GM20431 (cell line): Measurements from ENCODE around the gene LRFN5.
"Not testable (repeated sequence)": the region's sequence is repeated elsewhere in the genome, so short reads cannot be mapped to it uniquely, and the experiment has no call there.

Experiments
- in situ Hi-C: fragments of 300-500 bp; cut with MseI, MboI; formaldehyde crosslinking; loops from one replicate; pipeline ENCODE4 v1.15.0; 2020; ENCODE audit warnings: low sequenced_read_pairs; ENCODE audit not compliant: unreplicated experiment

Gene LRFN5

GRCh38 chr14:41634286-41634685, 27.6 kb downstream of the LRFN5 start:
- in situ Hi-C loops, result no loop called here

DNA sequence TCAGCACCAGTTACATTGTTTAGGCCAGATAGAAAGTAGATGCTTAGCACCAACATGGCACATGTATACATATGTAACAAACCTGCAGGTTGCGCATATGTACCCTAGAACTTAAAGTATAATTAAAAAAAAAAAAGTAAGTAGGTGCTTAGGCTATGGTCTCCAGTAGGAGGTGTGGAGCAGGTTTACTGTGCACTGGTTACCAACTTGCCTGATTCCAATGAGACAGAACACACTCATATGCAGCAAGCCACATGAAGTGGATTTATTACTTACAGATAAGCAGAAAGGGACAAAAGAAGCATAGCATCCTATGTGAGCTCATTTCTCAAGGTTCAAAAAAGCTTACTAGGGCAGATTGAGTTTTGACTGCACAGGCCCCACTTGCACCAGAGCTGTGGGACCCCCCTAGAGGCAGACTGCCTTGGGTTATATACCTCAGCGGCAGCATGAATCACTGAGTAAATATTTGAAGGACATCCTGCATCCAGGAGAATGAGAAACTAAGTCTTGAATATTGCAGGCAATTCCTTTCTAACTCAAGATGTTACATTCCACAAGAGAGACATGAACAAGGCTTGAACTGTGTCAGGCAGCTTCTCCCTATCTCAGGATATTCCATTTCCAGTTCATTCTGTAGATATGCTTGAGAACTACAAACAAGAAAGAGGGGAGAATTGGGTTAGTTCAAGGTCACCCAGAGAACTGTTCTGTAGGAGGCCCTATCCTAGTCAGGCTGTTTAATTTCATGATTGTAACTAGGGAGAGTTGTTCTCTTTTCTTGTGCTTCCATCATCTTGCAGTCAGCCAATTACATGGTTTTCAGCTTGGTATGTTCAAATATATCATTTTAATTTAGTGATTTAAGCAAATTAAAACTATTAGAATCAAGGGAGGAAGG, 30.1 kb downstream of the LRFN5 start:
- in situ Hi-C loops, result no loop called here

DNA sequence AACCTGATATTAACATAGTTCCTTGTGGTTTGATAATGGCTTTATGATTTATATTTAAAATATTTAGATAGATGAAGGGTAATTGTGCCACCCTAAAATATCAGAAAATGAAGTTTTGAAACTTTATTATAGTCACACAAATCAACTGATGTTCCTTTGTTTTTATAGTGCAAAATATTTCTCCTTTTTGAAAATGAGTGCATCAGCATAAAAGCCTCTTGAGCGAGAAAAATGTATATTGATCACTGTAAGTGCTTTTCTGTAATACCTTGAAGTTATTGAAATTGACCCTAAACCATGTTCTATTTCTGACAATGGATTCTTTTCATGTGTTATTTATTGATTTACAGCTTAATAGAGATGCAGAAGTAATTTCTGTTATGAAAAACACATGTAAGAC, 35.0 kb downstream of the LRFN5 start:
- in situ Hi-C loops, result no loop called here

DNA sequence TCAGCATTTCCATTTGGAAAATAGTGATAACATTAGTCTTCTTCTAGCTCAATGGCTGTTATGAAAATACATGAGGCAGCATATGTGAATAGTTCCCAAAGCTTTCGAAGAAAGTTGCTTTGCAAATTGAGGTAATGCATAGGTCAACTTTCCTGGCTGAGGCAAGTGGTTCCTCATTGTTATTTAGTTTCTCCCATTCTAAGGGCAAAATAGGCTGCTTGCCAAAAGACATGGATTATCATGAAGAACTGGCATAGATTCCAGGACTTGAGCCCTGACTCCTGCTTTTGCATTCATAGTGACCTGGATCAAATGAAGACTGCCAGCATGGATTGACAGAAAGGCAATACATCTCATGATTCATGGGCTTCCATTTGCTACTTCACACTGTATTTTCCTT, 35.7 kb downstream of the LRFN5 start:
- in situ Hi-C loops, result no loop called here

- in situ Hi-C loops, result no loop called here
Measured at GRCh38 chr14:41642789-41643188, 36.1 kb downstream of the LRFN5 start.

DNA sequence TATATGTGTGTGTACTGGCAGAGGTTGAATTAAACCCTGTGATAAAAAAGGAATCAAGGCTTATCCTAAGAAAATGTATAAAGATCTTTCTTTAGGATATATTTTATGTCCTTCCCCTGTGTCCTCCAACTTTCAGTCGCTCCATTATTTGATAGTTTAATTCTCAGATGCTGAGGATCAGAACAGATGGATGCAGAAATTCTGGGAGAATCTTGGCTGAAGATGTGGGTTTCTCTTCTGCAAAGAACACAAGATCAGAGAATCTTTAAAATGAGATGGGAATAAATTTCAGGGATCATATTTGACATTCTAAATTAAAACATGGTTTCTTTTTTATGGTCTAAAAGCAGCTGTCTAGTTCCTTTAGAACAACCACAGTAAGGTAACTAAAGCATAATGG, 37.9 kb downstream of the LRFN5 start:
- in situ Hi-C loops, result no loop called here

GRCh38 chr14:41650802-41651201, 44.1 kb downstream of the LRFN5 start:
- in situ Hi-C loops, result no loop called here

DNA sequence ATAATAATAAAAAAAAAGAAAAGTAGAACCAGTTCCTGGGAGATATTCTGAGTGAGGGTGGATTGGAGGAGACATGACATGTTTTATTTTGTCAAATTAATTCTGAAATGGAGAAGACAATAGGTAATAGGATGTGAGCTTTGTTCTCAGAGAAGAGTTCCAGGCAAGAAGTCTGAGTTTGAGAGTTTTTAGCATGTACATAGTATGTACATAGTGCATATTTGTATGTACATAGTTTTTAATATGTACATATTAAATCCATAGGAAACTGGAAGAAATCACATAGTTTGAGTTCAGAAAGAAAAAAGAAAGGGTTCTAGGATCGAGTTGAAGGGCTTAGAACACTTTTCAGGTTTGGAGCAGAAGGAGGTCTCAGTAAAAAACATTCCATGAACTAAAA, 47.5 kb downstream of the LRFN5 start:
- in situ Hi-C loops, result no loop called here

GRCh38 chr14:41662780-41663472, 56.2 kb downstream of the LRFN5 start:
- in situ Hi-C loops, result no loop called here

GRCh38 chr14:41663473-41663850, 56.8 kb downstream of the LRFN5 start:
- in situ Hi-C loops, result no loop called here

GRCh38 chr14:41666301-41666700, 59.6 kb downstream of the LRFN5 start:
- in situ Hi-C loops, result no loop called here

DNA sequence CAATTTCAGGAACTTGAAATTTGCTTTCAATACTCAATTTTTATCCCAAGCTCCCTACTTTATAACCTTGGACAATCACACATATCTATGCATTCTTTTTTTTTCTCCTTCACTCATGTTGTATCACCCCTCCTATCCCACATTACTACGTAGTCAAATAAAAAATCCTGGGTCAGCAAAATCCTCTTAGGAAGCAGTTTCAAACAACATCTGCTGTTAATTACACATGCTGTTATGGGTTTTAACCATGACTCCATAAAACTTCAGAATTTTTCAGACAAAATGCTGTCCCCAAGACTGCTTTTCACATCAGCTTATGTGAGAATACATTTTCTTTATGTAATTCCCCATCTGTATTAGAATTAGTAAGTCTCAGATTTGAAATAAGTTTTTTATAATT, 61.7 kb downstream of the LRFN5 start:
- in situ Hi-C loops, result no loop called here

DNA sequence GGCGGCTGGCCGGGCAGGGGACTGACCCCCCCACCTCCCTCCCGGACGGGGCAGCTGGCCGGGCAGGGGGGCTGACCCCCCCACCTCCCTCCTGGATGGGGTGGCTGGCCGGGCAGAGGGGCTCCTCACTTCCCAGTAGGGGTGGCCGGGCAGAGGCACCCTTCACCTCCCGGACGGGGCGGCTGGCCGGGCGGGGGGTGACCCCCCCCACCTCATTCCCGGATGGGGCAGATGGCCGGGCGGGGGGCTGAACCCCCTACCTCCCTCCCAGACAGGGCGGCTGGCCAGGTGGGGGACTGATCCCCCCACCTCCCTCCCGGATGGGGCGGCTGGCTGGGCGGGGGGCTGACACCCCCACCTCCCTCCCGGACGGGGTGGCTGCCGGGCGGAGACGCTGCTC, 66.9 kb downstream of the LRFN5 start:
- in situ Hi-C loops, result not testable (repeated sequence)

GRCh38 chr14:41674511-41674971, 67.9 kb downstream of the LRFN5 start:
- in situ Hi-C loops, result not testable (repeated sequence)

DNA sequence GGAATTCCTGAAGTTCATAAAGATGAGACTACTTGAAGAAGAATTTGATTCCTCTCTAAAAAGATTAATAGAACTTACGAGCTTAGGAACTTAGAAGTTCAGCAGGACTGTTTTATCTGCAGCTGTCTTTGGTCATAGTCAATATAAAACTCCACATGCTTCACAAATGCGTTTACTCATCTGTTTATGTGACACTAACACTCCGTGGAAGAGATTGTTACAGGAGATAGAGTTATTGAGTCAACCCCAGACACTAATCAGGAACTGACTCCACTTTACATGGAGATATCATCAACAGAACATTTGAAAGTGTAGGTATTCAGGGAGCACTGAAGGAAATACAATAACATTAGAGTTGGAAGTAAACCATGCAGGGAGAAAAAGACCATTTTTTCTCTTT, 92.8 kb downstream of the LRFN5 start:
- in situ Hi-C loops, result no loop called here

- in situ Hi-C loops, result no loop called here
Measured at GRCh38 chr14:41718477-41719166, 111.9 kb downstream of the LRFN5 start.

GRCh38 chr14:41739203-41739602, 132.5 kb downstream of the LRFN5 start:
- in situ Hi-C loops, result no loop called here

- in situ Hi-C loops, result no loop called here
Measured at GRCh38 chr14:41743140-41743539, 136.5 kb downstream of the LRFN5 start.

DNA sequence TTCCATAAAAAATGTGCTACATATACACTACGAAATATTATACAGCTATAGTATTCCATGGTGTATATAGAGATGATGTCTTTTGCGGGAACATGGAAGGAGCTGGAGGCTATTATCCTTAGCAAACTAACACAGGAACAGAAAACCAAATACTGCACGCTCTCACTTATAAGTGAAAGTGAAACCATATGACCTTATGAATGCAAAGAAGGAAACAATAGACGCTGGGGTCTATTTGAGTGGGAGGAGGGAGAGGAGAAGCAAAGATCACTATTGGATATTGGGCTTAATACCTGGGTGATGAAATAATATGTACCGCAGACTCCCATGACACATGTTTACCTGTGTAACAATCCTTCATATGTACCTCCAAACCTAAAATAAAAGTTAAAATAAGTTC, 142.8 kb downstream of the LRFN5 start:
- in situ Hi-C loops, result no loop called here

GRCh38 chr14:41750575-41750974, 143.9 kb downstream of the LRFN5 start:
- in situ Hi-C loops, result not testable (repeated sequence)
